ENCODE data around the gene NOP9.
A peak's percentile ranks its signal among the peaks of the same experiment; 100 is the strongest.

- no peak for TF ChIP-seq POLR2AphosphoS5 (IDR thresholded peaks at IDR 0.05; ENCODE audit: low read depth, low read length)
- TF ChIP-seq CTCF (IDR thresholded peaks at IDR 0.05 in 2 of 3, conservative IDR thresholded peaks at IDR 0.05 in 1 of 3; ENCODE audit: borderline replicate concordance in 1 of 3, insufficient read depth in 1 of 3, low read depth in 2 of 3, low read length in 2 of 3), result peak in 2 of 3 experiments; percentile 39 to 50; a peak in 4 of 6 replicates
- TF ChIP-seq REST (IDR thresholded peaks at IDR 0.05; ENCODE audit: low read depth), result no peak
- no peak for TF ChIP-seq POLR2A (IDR thresholded peaks at IDR 0.05; ENCODE audit: borderline replicate concordance, extremely low read depth, insufficient read depth, insufficient read length)
- TF ChIP-seq EZH2 (IDR thresholded peaks at IDR 0.05), result no peak
- no peak for TF ChIP-seq YY1 (IDR thresholded peaks at IDR 0.05; ENCODE audit: extremely low read depth, insufficient replicate concordance, low read depth, low read length)
- no peak for TF ChIP-seq ZFX (IDR thresholded peaks at IDR 0.05)
- no peak for TF ChIP-seq ZBTB33 (IDR thresholded peaks at IDR 0.05; ENCODE audit: extremely low read depth, insufficient replicate concordance, low read length)
- TF ChIP-seq MAX (IDR thresholded peaks at IDR 0.05), result no peak
- no peak for TF ChIP-seq RAD21 (IDR thresholded peaks at IDR 0.05; ENCODE audit: low read depth)
- no peak for TF ChIP-seq ATF3 (IDR thresholded peaks at IDR 0.05)
- TF ChIP-seq ZNF274 (IDR thresholded peaks at IDR 0.05; ENCODE audit: low read depth, low read length), result no peak
- TF ChIP-seq FOSL1 (IDR thresholded peaks at IDR 0.05; ENCODE audit: low read depth), result no peak
- TF ChIP-seq TCF7L2 (IDR thresholded peaks at IDR 0.05; ENCODE audit: borderline replicate concordance, extremely low read depth, insufficient read depth, insufficient read length), result no peak
Measured at GRCh38 chr14:24273422-24273998, 26.1 kb upstream of the NOP9 start.
